Measurements from ENCODE around the gene NELL1. TPM values are rescaled to one million over a fixed set of nuclear protein-coding genes. Genes with fewer than 3 reads are reported as not detected.

NELL1 gene
- polyA plus RNA-seq, 12 donors, result 2.5 to 9.1 (median 5.6) TPM; not detected in 1

DNA sequence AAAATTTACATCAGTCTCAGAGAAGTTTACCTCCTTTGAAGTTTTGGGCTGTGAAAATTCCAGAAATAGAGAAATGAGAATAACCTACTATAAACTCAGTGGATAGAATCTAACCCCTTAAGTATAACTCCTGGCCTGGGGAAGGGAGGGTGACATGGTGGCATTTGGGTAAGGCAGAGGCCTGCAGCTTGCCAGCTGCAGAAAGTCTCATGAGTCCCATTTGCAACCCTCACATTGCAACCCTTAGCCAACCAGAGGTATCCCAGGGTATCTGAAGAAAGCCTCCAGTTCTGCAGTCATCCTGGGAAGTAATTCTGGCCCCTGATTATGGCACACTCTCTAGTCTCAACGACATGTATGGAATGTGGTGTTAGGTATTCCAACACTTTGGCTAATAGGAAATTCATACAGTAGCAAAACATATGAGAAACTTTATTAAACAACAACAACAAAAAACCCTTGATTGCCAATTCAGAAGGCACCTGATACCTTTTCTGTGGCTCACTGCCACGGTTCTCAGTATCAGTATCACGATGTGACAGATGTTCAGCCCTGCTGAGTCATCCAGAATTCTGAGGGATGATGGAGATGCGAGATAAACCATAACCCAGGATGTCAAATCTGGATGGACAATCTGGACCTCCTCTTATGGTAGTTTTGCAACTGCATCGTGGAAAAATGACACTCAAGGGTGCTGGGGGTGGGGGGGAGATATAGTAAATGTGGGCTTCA lies 743.4 kb downstream of the NELL1 start:
- no peak for DNase-seq

DNA sequence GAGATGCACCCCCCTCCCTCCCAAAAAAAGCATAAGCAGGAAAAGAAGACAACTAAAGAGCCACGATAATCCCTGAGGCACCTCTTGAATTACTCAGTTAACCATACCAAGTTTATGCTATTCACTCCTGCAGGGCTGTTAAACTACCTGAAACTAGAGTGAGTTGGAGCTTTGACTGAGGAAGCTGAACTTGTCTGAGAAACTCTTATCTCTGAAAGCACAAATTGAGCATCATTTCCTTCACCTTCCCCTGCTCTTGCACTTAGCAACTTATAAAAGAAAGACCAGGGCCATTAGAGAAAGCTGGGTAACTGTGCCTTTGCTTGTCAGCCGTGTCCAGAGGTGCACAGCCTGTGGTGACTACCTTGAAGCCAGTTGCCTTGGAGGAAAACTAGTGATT lies 745.6 kb downstream of the NELL1 start:
- DNase-seq, result no peak

DNA sequence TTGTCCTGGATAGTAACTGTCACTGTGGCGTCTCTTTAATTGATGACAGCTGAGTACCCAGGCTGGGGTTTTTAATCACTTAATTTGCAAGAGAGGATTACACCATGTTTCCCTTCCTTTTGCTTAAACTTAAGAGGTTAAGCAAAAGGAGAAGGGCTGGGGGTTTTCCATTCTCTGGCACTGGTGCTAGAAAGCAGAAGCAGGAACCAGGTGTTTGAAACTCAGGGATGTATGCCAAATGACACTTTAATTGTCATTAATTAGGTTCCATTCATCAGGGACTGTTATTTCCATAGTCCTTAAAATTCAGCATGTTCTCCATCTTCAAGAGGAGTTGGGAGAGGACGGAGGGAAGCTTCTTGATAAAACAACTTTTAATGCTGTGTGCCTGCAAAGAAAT lies 746.2 kb downstream of the NELL1 start:
- DNase-seq, result no peak

DNA sequence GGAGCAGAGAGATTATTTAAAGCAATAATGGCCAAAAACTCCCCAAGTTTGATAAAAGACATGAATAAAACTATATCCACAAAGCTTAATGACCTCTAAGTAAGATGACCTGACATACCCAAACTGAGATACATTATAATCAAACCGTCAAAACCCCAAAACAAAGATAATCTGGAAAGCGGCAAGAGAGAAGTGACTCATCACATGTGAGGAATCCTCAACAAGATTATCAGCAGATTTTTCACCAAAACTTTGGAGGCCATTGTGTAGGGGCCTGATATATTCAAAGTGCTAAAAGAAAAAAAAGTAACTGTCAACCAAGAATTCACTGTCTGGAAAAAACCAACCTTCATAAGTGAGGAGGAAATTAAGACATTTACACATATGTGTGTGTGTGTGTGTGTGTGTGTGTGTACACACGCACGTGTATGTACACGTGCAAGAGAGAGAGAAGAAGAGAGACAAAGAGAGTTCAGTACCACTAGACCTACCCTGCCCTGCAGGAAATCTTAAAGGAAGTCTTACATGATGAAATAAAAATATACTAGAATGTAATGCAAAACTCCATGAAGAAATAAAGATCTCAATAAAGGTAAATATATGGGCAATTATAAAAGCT lies 752.4 kb downstream of the NELL1 start:
- no peak for DNase-seq

DNA sequence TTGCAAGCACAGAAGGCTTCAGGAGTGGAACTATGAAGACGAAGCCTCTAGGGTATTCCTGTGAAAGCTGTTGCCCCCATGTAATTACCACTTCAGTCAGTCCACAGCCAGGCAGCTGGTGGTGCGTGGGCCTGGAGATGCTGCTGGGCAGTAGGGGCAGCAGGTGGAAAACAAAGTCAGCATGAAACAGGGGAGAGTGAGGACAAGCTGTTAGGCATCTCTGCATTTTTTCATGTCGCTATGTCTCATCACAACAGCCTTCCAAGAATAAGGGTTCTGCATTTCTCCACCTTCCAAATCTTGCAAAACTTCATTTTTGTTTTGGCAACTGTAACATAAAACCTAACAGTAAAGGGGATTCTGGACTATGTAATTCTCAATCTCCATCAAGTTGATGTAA lies 757.5 kb downstream of the NELL1 start:
- DNase-seq, result no peak

DNA sequence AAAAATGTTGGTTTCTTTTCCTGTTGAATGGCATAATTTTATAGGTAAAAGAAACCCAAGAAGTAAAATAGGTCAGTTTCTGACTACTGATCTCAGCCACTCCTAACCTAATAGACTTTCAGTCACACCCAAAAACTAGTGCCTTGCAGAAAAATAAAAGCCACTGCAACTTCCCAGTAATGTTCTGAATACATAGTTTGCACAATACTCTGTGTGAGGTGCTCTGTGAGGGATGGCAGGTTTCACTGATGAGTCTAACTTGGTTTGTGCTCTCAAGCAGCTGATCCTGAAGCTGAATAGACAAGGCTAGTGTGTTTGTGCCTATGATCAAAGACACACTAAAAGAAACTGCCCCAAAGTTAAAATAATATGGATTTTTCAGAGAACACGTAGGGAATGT lies 758.3 kb downstream of the NELL1 start:
- no peak for DNase-seq

DNA sequence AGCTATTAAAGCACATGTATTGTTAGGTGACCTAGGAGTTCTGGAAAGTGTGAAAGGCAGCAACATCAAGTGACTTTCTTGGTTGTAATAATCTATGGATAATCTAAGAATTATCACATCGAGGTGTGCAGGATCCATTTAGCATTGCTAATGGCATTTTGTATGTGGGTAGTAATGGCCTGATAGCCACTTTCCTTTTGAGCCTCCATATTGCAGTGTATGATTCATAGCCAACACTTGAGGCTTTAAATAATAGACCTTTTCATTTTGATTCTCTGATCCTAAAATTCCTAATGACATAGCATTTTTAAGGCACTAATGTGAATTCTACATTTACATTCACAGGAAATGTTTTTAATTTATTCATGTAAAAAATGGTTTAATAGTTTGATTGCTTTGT lies 759.4 kb downstream of the NELL1 start:
- no peak for DNase-seq

DNA sequence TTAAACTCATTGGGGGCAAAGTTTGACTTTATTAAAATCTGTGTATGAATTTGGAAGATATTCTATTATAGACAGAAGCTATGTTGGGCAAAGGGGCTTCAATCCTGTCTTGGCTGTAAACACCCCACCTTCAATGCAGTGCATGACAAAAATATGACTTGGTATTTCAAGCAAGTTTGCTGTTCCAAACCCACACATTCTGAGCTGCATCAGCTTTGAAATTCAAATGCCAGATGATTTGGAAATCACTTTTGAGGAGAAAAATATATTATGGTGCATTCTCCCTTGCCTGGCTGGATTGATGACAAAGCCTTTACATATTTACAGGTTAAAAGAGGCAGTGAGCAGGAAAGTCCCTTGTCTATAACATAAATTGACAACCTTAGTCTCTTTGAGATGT lies 760.0 kb downstream of the NELL1 start:
- no peak for DNase-seq

DNA sequence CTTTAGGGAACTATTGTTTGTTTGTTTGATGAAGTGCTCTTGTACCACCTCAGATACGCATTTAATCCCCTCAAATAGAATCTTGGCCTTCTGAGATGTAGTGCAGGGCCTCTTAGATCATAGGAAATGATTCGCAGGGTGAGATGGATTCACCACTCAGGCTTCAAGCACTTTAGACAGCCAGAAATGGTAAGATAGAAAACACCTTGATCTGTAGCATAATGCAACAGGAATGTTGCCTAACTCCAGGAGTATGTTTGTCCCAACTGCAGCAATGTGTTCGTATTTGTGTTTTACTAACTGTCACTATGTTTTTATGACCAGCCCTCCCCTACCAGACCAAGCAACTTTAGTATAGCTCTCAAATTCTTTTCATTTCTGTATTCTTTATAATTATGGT lies 761.2 kb downstream of the NELL1 start:
- no peak for DNase-seq

DNA sequence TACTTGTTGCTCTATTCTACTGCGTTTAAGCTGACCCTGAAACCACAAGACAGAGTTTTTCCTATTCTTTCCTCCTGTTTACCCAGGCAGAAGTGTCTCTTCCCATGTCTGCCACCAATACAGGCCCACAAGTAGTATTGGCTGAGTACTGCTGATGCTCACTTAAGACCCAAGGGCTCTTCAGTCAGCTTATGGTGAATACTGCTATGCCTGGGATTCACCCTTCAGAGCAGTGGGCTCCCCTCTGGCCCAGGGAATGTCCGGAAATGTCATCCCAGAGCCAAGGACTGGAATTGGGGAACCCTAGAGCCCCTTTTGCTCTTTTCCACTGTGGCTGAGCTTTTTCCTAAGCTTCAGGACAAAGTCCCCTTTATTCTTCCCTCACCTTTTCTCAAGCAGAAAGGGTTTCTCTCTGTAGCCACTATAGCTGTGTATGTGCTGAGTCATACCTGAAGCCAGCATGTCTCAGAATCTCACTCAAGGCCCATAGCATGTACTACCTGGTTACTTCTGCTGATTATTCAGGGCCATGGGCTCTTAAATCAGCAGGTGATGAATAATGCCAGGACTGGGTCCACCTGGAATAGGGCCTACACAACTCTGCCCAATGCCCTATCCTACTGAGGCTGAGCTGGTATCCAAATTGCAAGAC lies 777.7 kb downstream of the NELL1 start:
- DNase-seq, result no peak

DNA sequence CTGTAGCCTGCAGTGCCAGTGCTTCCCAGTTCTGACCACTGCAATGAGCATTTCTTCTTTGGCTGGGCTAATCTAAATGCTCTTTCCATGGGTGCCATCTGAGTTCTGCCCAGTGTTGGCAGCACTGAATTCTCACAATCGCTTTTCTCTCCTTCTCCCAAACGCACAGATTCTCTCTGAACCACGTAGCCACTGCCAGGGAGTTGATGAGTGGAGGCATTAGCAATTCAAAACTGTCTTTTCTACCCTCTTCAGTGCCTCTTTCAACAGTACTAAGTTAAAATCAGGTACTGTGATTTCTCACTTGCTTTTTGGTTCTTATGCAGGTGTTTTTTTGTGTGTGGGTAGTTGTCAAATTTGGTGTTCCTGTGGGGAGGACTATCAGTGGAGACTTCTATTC lies 778.5 kb downstream of the NELL1 start:
- DNase-seq, result no peak

DNA sequence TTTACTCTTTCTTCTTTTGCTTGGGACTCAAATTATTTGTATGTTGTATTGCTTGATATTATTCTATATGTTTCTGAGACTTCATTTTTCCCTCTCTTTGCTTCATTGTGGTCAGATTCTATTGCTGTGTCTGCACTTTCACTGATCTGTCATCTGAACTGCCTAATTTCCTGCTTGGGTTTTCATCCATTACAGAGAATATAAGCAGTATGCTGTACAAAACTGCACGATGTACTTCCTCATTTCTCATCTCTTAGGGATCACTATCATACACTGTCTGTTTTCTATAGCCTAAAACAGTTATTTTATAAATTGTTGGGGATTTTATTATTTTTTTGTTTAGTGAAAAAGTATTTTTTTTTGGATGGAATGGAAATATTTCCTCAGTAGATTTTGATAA lies 786.8 kb downstream of the NELL1 start:
- DNase-seq, result no peak

DNA sequence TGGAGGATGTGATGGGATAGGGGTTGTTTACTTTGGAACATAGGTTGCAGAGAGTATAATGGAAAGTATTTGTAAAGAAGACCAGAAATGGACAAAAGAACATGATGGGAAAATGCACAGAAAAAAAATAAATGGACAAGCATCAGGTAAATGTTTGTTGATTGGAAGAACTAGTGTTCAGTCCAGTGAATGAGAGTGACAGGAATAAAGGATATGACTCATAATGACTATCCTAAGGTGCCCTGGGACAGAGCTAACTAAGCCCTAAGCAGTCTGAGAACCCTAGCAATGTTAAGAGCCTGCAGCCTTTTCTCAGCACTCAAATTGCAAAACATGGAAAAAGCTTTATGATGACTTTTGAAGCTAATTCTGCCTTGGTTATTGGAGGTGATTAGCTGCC lies 790.7 kb downstream of the NELL1 start:
- no peak for DNase-seq

DNA sequence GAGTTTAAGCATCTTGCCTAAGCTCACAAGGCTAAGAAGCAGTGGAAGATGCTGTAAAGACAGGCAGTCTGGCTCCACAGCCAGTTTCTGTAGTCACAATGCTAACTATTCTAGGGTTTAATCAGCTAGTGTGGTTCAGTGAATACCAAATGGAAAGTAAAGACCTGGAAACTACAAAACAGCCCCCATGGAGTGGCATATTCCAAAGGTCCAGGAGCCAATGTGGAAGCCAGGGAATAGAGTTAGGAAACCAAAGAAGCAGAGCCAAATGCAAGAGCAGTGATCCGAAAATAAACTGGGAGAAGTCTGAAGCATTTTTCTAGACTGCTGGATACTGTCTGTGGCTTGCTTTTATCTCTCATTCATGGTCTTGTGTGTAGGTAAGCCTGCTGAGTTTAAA lies 792.3 kb downstream of the NELL1 start:
- no peak for DNase-seq

DNA sequence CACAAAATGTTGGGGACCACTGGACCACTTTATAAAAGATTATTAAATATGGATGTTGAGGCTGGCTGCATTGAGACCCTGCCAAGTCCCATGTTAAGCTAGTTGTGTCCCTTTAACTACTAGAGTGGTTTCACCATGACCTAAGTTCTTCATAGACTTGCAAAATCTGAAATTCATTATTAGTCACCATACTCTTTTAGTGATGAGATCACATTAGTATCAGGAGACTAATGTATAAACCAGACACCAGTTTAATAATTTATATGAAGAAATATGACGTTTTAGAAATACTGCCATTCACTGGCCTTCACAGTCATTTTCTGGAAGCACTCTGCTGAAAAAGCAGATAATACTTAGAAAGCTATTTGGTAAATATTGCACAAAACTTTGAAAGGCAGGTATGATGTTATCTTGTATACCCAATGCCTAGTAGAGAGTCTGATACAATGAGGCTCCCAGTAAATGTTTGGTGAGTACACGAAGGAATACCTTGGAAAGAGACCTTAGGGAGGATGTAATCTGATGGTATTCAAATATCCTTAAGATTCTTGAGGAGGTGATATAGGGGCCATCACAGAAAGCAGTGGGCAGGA lies 795.3 kb downstream of the NELL1 start:
- DNase-seq, result no peak

DNA sequence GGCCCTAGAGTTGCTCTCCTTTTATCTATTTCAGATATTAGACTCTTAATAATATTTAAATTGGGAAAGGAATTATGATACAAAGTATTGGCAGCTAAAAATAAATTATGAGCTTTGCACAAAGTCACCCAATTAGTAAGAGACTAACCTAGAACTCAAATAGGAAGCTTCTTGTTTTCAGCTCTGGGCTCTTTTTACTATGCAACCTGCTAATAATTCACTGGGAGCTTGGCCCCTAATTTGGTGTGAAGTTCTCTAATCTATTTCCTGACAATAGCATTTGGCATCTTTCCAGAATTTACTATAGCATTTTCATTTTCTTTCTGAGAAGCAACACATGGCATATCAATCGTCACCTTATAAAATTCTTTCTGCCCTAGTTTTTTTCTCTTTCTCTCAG lies 795.8 kb downstream of the NELL1 start:
- no peak for DNase-seq

DNA sequence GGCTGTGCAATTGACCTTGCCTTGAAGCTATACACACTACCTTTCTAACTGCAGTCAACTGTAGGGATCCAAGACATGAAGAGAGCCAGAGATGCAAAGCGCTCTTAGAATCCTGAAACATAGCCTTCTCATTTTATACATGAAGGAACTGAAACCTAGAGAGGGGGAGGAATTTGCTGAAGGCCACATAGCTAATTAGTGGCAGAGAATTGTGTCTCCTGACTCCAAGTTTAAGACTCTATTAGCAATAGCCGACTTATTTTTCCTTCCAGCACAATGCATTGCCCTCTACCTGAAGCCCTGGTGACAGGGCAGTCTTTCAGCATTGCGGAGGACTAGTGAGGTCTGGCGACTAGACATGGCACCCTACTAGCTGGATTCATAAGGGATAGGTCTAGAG lies 796.5 kb downstream of the NELL1 start:
- DNase-seq, result no peak

DNA sequence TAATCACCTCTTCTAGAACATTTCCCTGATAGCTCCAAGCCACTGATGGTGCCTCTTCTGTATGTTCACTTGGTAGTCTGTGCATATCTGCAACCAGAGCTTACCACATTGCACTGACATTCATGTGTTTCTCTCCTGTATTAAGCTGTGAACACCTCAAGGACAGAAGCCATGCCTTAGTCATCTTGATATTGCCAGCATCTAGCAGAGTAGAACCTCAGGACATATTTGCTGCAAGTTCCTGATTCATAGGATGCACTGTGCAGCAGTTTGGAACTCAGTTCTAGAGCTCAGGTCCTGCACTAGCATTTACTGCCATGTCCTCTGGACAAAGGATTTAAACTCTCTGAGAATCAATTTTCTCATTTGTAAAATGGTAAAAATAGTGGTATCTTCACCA lies 801.1 kb downstream of the NELL1 start:
- DNase-seq, result no peak

DNA sequence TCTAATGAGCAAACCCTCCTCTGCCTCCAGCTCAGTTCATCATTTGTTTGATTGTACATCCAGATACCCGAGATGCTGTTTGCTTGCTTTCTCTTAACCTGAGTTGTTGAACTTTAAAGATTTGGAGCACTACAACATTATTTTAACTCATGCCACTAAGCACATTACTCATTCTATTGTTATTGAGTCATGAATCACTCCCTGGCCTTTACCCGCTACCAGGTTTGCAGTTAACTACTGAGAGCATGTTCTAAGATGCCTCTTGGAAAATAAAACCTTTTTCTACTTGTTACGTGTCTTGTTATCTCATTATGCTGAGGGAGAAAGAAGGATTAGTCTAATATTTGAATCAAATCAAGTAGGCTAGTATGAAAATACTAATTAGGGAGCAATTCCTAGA lies 802.9 kb downstream of the NELL1 start:
- no peak for DNase-seq

DNA sequence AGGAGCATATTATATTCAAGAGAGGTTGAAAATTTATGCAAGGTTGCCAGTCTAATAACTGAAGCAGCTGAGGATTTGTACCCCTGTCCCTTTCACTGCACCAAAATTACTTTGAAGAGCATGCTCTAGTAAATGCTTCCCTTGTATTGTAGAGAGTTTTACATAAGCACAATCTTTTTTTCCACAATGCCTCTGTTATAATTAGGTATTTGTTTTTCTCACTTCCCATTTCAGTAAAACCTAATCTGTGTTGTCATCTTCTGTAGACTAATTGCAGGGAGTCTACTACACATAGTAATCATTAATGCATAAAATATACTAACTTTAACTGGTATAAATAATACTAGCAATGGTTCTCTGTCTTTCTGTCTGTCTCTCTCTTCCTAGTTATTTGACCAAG lies 805.1 kb downstream of the NELL1 start:
- DNase-seq, result no peak

DNA sequence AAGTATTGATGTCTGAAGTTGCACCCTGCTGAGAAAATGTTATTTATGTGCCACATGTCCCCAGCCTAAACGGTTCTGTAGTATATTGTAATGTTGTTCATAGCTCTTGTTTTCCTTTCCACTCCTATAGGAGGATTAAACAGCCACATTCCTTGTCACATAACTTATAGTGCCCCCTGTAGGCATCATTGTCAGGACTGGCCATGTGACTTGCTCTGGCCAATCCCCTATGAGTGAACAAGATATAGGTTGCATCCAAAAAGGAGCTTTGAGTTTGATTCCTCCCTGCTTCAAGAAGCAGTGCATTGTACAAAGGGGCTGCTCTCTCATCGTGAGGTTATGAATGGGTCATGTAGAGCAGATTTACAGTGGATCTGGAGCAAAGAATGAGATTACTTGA lies 805.9 kb downstream of the NELL1 start:
- no peak for DNase-seq

DNA sequence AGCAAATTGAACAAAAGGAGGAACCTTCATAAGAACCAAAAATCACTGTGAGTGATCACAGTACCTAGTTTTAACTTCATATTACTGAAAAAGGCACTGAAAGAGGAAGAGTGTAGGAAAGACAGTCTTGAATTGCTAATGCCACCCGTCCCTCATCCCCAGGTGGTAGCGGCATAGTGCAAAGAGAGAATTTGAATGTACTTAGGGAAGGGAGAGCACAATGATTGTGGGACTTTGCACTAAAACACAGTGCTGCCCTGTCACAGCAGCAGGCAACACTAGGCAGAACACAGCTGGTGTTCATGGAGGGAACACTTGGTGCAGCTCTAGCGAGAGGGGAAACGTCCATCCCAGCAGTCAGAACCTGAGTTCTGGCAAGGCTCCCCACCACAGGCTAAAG lies 807.2 kb downstream of the NELL1 start:
- DNase-seq, result no peak

DNA sequence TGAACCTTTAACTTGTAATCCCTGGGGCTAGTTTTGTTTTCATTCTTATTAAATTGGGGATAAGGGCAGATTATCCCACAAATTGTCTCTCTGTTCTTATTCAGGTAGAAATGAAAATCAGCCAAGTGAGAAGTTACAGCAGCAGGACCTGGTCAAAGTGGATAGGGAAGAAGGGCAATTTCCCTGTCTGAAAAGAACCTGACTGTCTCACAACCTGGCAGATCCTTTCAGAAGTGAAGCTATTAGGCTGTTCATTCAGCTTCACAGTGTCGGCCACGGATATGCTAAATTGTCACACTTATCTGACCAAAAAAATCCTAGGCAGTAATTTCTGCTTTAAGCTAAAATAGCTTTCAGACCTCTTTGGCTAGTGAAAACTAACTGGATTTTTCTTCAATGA lies 810.9 kb downstream of the NELL1 start:
- DNase-seq, result no peak

Measured in muscle of arm (tissue), 12 donors.